PC-9 (cell line): ENCODE results near the gene ARID5A. TPM values are rescaled to one million over a fixed set of nuclear protein-coding genes. Genes with fewer than 3 reads are reported as not detected.

ENCODE experiments used
- BruUV-seq: library from RNA; stranded (reverse); fragments of 400-500 nt; replicated peaks from 2 replicates; lab custom pipeline; 2021; lab: Mats Ljungman, UMichigan
- CTCF ChIA-PET: fragments of 300-600 bp; sonication (Branson Sonifier 250); formaldehyde crosslinking; loops from one replicate; lab custom pipeline; 2022; ENCODE audit warnings: antibody characterized with exemption; lab: Charles Lee
- POLR2A ChIA-PET: fragments of 300-600 bp; sonication (Branson Sonifier 250); formaldehyde crosslinking; loops from one replicate; lab custom pipeline; 2022; ENCODE audit warnings: antibody characterized with exemption; ENCODE audit not compliant: unreplicated experiment; lab: Charles Lee
- DNase-seq, 2 experiments: peaks; one replicate each; pipeline versions ENCODE4 v3.0.0 to v3.0.0-alpha.2; 2015 to 2022; ENCODE audit warnings: mixed read lengths in 1 of 2
- H2AFZ ChIP-seq: fragments of 200-600 bp; sonication (generic); 2 replicates; pipeline ENCODE4 v1.8.1; 2017; ENCODE audit warnings: antibody characterized with exemption
- H3F3A ChIP-seq: fragments of 200-600 bp; sonication (generic); 2 replicates; pipeline ENCODE4 v1.8.1; 2017; ENCODE audit warnings: antibody characterized with exemption, mild to moderate bottlenecking, low read depth; ENCODE audit not compliant: insufficient read depth
- H3K27ac ChIP-seq: fragments of 200-600 bp; sonication (generic); 2 replicates; pipeline ENCODE4 v1.6.1; 2016; ENCODE audit warnings: mixed run types
- H3K27me3 ChIP-seq: fragments of 200-600 bp; sonication (generic); 2 replicates; pipeline ENCODE4 v1.6.1; 2016; ENCODE audit warnings: low read depth, mixed run types; ENCODE audit not compliant: insufficient read depth
- H3K36me3 ChIP-seq: fragments of 200-600 bp; sonication (generic); 2 replicates; pipeline ENCODE4 v1.6.1; 2016; ENCODE audit warnings: low read depth, mixed run types
- H3K4me1 ChIP-seq: fragments of 200-600 bp; sonication (generic); replicated peaks from 2 replicates; pipeline ENCODE4 v1.6.1; 2016; ENCODE audit warnings: mixed run types; ENCODE audit not compliant: insufficient read depth
- H3K4me2 ChIP-seq: fragments of 200-600 bp; sonication (generic); 2 replicates; pipeline ENCODE4 v1.6.1; 2017; ENCODE audit warnings: mixed run types
- H3K4me3 ChIP-seq: fragments of 200-600 bp; sonication (generic); 2 replicates; pipeline ENCODE4 v1.6.1; 2016; ENCODE audit warnings: mixed run types
- H3K79me2 ChIP-seq: fragments of 200-600 bp; sonication (generic); 2 replicates; pipeline ENCODE4 v1.6.1; 2017; ENCODE audit warnings: low read depth, mixed run types
- H3K9me2 ChIP-seq: fragments of 200-600 bp; sonication (generic); 2 replicates; pipeline ENCODE4 v1.8.1; 2017; ENCODE audit warnings: mild to moderate bottlenecking; ENCODE audit not compliant: insufficient read depth
- H3K9me3 ChIP-seq: fragments of 200-600 bp; sonication (generic); 2 replicates; pipeline ENCODE4 v1.8.1; 2016; ENCODE audit warnings: low read depth; ENCODE audit not compliant: insufficient read depth
- H4K20me1 ChIP-seq: fragments of 200-600 bp; sonication (generic); 2 replicates; pipeline ENCODE4 v1.8.1; 2017; ENCODE audit not compliant: insufficient read depth
- EZH2 ChIP-seq: fragments of 200-600 bp; sonication (generic); IDR thresholded peaks from 2 replicates; pipeline ENCODE4 v1.8.0; 2017; ENCODE audit warnings: antibody characterized with exemption, low read depth
- intact Hi-C: fragments of 100-400 bp; cut with micrococcal nuclease; formaldehyde crosslinking; loops from one replicate; pipeline ENCODE4 v1.10.0; 2022; ENCODE audit not compliant: unreplicated experiment
- total RNA-seq: library from RNA; stranded (reverse); gene quantifications from 2 replicates; pipeline ENCODE4 v1.2.3, GENCODE V29; 2021
- TF ChIP-seq, protein P1 (sequence below): fragments of 200-600 bp; sonication (generic); conservative IDR thresholded peaks from 2 replicates; pipeline ENCODE4 v1.6.1; 2017; ENCODE audit warnings: mixed run types, antibody characterized with exemption, mild to moderate bottlenecking, moderate library complexity

ARID5A gene
- total RNA-seq, 1 experiment from 2014 or later, result 6.0 TPM

DNA sequence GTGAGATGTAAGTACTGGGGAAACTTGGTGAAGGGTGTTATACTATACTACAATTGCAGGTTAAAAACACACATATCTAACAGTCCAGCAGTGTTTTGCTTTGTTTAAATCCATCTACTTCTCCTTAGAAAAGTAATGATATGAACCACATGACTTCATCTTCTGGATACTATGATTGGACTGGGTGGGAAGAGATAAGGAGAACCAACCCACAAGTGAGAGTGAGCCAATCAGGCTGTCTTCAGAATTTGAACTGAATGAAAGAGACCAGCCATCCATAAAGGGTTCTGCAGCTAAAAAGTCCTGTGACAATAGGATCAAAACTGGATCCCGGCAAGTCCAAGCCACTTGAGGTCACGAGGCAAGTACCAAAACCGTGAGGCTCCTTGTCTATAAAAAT, 54.9 kb downstream of the ARID5A start:
- no peaks in the 10 kb centered on the region for H3K9me2 ChIP-seq
- ChIA-PET CTCF (no interaction called here), POLR2A (no interaction called here)
- no peak for DNase-seq
- no peaks in the 10 kb centered on the region for H3K4me1 ChIP-seq
- intact Hi-C loops, result no loop called here
- H3K4me2 ChIP-seq, result no peak overlapping the region
- TF ChIP-seq, protein P1, sequence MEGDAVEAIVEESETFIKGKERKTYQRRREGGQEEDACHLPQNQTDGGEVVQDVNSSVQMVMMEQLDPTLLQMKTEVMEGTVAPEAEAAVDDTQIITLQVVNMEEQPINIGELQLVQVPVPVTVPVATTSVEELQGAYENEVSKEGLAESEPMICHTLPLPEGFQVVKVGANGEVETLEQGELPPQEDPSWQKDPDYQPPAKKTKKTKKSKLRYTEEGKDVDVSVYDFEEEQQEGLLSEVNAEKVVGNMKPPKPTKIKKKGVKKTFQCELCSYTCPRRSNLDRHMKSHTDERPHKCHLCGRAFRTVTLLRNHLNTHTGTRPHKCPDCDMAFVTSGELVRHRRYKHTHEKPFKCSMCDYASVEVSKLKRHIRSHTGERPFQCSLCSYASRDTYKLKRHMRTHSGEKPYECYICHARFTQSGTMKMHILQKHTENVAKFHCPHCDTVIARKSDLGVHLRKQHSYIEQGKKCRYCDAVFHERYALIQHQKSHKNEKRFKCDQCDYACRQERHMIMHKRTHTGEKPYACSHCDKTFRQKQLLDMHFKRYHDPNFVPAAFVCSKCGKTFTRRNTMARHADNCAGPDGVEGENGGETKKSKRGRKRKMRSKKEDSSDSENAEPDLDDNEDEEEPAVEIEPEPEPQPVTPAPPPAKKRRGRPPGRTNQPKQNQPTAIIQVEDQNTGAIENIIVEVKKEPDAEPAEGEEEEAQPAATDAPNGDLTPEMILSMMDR, result no peak
- TF ChIP-seq EZH2, result no peak
- no peaks in the 10 kb centered on the region for H3K27me3 ChIP-seq
- no peak overlapping the region for H3K4me3 ChIP-seq
- peaks cover 8% of the 10 kb centered on the region; the same call in 1 of the 2 replicates for H4K20me1 ChIP-seq
- H3K9me3 ChIP-seq, result no peaks in the 10 kb centered on the region
- BruUV-seq, result no TSS peak
- H3F3A ChIP-seq, result 0 out of 2 replicates have a peak, but pooled peaks cover 4% of the 10 kb centered on the region
- no peak overlapping the region for H3K27ac ChIP-seq
- H3K36me3 ChIP-seq, result peaks cover 29% of the 10 kb centered on the region
- no peaks in the 10 kb centered on the region for H3K79me2 ChIP-seq
- no peak overlapping the region for H2AFZ ChIP-seq

DNA sequence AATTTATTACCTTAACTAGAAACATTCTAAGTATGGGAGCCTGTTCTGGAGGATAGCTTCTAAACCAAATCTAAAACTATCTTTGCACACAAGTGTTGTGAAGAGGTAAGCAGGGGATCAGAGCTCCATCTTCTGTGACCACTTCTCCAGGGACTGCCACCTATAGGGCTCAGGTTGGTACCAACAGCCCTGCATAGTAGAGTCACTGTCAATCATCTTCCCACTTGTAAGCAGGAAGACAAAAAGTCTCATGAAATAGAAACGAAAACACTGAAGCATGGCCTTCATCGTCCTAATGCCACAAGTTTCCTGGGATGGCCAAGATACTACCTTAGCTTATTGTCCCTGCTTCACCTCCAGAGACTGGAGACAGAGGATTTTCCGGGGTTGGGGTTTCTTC, 57.7 kb downstream of the ARID5A start:
- ChIA-PET CTCF (no interaction called here), POLR2A (interaction anchor here (0.6 kb wide), 1 partner anchor 213 kb away, joined by 4 read pairs; no protein-coding TSS in a partner anchor)
- TF ChIP-seq, protein P1, result no peak
- TF ChIP-seq EZH2, result no peak
- BruUV-seq, result no TSS peak
- Histone ChIP-seq H2AFZ (no peak overlapping the region), H4K20me1 (peaks cover 2% of the 10 kb centered on the region; the same call in 1 of the 2 replicates), H3K27ac (no peak overlapping the region), H3K36me3 (peaks cover 52% of the 10 kb centered on the region), H3K4me3 (no peak overlapping the region), H3K79me2 (no peaks in the 10 kb centered on the region), H3K27me3 (no peaks in the 10 kb centered on the region), H3F3A (no peaks in the 10 kb centered on the region), H3K4me2 (no peak overlapping the region), H3K9me2 (no peaks in the 10 kb centered on the region), H3K9me3 (no peaks in the 10 kb centered on the region), H3K4me1 (no peaks in the 10 kb centered on the region)
- no peak for DNase-seq
- intact Hi-C loops, result no loop called here

- no peaks in the 10 kb centered on the region for H3K9me2 ChIP-seq
- ChIA-PET CTCF (no interaction called here), POLR2A (no interaction called here)
- TF ChIP-seq, protein P1, result no peak
- TF ChIP-seq EZH2, result no peak
- no peaks in the 10 kb centered on the region for H3F3A ChIP-seq
- H3K27me3 ChIP-seq, result no peaks in the 10 kb centered on the region
- H3K9me3 ChIP-seq, result no peaks in the 10 kb centered on the region
- H3K4me2 ChIP-seq, result no peak overlapping the region
- H3K36me3 ChIP-seq, result peaks cover 57% of the 10 kb centered on the region
- no TSS peak for BruUV-seq
- no peak for DNase-seq
- no peak overlapping the region for H3K4me3 ChIP-seq
- intact Hi-C loops, result no loop called here
- H4K20me1 ChIP-seq, result no peaks in the 10 kb centered on the region; the same call in 1 of the 2 replicates
- no peaks in the 10 kb centered on the region for H3K4me1 ChIP-seq
- no peak overlapping the region for H3K27ac ChIP-seq
- no peak overlapping the region for H2AFZ ChIP-seq
- no peaks in the 10 kb centered on the region for H3K79me2 ChIP-seq
Measured at GRCh38 chr2:96594691-96595152, 58.2 kb downstream of the ARID5A start.
